Measurements from ENCODE around the gene ZCCHC2. TPM values are rescaled to one million over a fixed set of nuclear protein-coding genes. Genes with fewer than 3 reads are reported as not detected.

ZCCHC2 gene
- total RNA-seq, 6 experiments from 2014 or later = 4.6 to 7.1 (median 5.4) TPM

GRCh38 chr18:62523631-62524439 is 1.0 kb downstream of the ZCCHC2 start:
- peak overlapping the region; percentile 89 for H3K4me3 Mint-ChIP-seq

GRCh38 chr18:62524440-62525200 is 1.8 kb downstream of the ZCCHC2 start:
- Mint-ChIP-seq H3K4me3 (peak overlapping the region; percentile 89), H3K36me3 (ENCODE audit: low read depth) (no peaks in the 10 kb centered on the region), H3K27ac (peak overlapping the region; percentile 61), H3K4me1 (ENCODE audit: low read depth) (peaks cover 35% of the 10 kb centered on the region), H3K9me3 (no peaks in the 10 kb centered on the region), H3K27me3 (ENCODE audit: insufficient read depth) (peaks cover 6% of the 10 kb centered on the region; the same call in 1 of the 2 replicates)
- DNase-seq = peak; percentile 22
- TF ChIP-seq CTCF (IDR thresholded peaks at IDR 0.05) = no peak

More at GRCh38 chr18:62523631-62524439, 1.0 kb downstream of the ZCCHC2 start:
- peaks cover 6% of the 10 kb centered on the region; the same call in 1 of the 2 replicates for H3K27me3 Mint-ChIP-seq (ENCODE audit: insufficient read depth)
- no peaks in the 10 kb centered on the region for H3K9me3 Mint-ChIP-seq
- H3K36me3 Mint-ChIP-seq (ENCODE audit: low read depth) = no peaks in the 10 kb centered on the region
- no peak overlapping the region for H3K27ac Mint-ChIP-seq
- DNase-seq = peak; percentile 36
- peaks cover 34% of the 10 kb centered on the region for H3K4me1 Mint-ChIP-seq (ENCODE audit: low read depth)
- no peak; the same call in 1 of the 2 replicates for TF ChIP-seq CTCF (IDR thresholded peaks at IDR 0.05)

- Mint-ChIP-seq H3K9me3 (no peaks in the 10 kb centered on the region), H3K4me3 (peak overlapping the region; percentile 89), H3K4me1 (ENCODE audit: low read depth) (peaks cover 45% of the 10 kb centered on the region), H3K36me3 (ENCODE audit: low read depth) (no peaks in the 10 kb centered on the region), H3K27ac (peak overlapping the region; percentile 88), H3K27me3 (ENCODE audit: insufficient read depth) (0 out of 2 replicates have a peak, but pooled peaks cover 5% of the 10 kb centered on the region)
- TF ChIP-seq CTCF (IDR thresholded peaks at IDR 0.05) = no peak
- no peak for DNase-seq
Measured at GRCh38 chr18:62525608-62526007, 2.8 kb downstream of the ZCCHC2 start.

GRCh38 chr18:62526098-62527025 is 3.5 kb downstream of the ZCCHC2 start:
- Mint-ChIP-seq H3K4me3 (peak overlapping the region; percentile 89), H3K36me3 (ENCODE audit: low read depth) (no peaks in the 10 kb centered on the region), H3K27ac (peak overlapping the region; percentile 88), H3K4me1 (ENCODE audit: low read depth) (peaks cover 45% of the 10 kb centered on the region), H3K9me3 (no peaks in the 10 kb centered on the region), H3K27me3 (ENCODE audit: insufficient read depth) (no peaks in the 10 kb centered on the region)
- TF ChIP-seq CTCF (IDR thresholded peaks at IDR 0.05) = no peak
- peak; percentile 68 for DNase-seq

- Mint-ChIP-seq H3K9me3 (no peaks in the 10 kb centered on the region), H3K4me3 (no peak overlapping the region), H3K4me1 (ENCODE audit: low read depth) (peaks cover 38% of the 10 kb centered on the region), H3K36me3 (ENCODE audit: low read depth) (no peaks in the 10 kb centered on the region), H3K27ac (no peak overlapping the region), H3K27me3 (ENCODE audit: insufficient read depth) (no peaks in the 10 kb centered on the region)
- TF ChIP-seq CTCF (IDR thresholded peaks at IDR 0.05) = no peak
- no peak for DNase-seq
Measured at GRCh38 chr18:62529597-62529996, 6.8 kb downstream of the ZCCHC2 start.

All from HFFc6 (cell line).